Skeletal muscle satellite cell (primary cell): Measurements from ENCODE around the gene MAP7D3.
"Not testable (repeated sequence)": the region's sequence is repeated elsewhere in the genome, so short reads cannot be mapped to it uniquely, and the experiment has no call there.

ENCODE experiments used
- H3K27me3 ChIP-seq: 2 replicates; pipeline ENCODE4 v1.7.0; 2013; ENCODE audit warnings: low read length; ENCODE audit not compliant: control insufficient read depth, insufficient read depth
- H3K36me3 ChIP-seq: 2 replicates; pipeline ENCODE4 v1.7.0; 2013; ENCODE audit warnings: mild to moderate bottlenecking, control low read depth, low read length; ENCODE audit not compliant: insufficient read depth
- H3K4me1 ChIP-seq: 2 replicates; pipeline ENCODE4 v1.7.0; 2013; ENCODE audit warnings: low read length; ENCODE audit not compliant: control insufficient read depth, insufficient read depth
- H3K4me2 ChIP-seq: 2 replicates; pipeline ENCODE4 v1.7.0; 2013; ENCODE audit warnings: mild to moderate bottlenecking, low read length
- H3K4me3 ChIP-seq: 2 replicates; pipeline ENCODE4 v1.7.0; 2013; ENCODE audit warnings: low read length
- H3K9ac ChIP-seq: 2 replicates; pipeline ENCODE4 v1.7.0; 2013; ENCODE audit warnings: mild to moderate bottlenecking, low read depth, low read length, moderate library complexity
- H3K9me3 ChIP-seq: replicated peaks from 2 replicates; pipeline ENCODE4 v1.7.0; 2013; ENCODE audit warnings: mild to moderate bottlenecking, control low read depth, low read length

Gene MAP7D3

DNA sequence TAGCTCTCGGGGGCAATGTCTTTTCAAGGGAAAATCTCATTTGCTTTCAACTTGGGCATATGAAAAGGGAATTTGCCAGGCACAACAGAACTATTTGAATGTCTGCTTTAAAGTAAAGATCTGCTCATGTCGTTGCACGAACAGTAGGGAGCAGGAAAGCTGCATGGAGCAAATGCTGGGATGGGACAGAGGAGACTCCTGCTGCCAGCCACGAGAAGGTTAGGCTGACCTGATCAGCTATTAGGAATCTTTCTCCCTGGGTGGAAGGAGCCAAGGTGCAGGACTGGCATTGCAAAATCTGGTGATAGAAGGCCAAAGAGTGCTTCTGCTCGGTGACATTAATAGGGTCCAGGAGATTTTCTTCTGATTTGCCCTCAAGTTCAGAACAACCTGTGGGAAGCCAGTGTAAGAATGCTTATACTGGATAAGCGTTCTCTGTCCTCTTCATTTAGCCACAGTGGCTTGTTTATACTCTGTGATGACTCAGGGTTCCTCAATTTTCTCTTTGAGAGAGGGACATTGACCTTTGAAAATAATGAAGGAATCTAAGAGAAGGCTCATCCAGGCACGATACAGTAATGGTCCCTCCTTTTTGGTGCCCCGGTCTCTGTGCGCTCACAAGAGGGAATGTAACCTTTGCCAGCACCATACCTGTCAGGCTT is 80.9 kb downstream of the MAP7D3 start:
- peaks cover 31% of the 10 kb centered on the region for H3K4me1 ChIP-seq
- peak overlapping the region; percentile 72 for H3K4me2 ChIP-seq
- no peaks in the 10 kb centered on the region for H3K36me3 ChIP-seq
- H3K9ac ChIP-seq = peak overlapping the region; percentile 72
- no peaks in the 10 kb centered on the region for H3K27me3 ChIP-seq
- no peaks in the 10 kb centered on the region for H3K9me3 ChIP-seq
- H3K4me3 ChIP-seq = peak overlapping the region; percentile 16

DNA sequence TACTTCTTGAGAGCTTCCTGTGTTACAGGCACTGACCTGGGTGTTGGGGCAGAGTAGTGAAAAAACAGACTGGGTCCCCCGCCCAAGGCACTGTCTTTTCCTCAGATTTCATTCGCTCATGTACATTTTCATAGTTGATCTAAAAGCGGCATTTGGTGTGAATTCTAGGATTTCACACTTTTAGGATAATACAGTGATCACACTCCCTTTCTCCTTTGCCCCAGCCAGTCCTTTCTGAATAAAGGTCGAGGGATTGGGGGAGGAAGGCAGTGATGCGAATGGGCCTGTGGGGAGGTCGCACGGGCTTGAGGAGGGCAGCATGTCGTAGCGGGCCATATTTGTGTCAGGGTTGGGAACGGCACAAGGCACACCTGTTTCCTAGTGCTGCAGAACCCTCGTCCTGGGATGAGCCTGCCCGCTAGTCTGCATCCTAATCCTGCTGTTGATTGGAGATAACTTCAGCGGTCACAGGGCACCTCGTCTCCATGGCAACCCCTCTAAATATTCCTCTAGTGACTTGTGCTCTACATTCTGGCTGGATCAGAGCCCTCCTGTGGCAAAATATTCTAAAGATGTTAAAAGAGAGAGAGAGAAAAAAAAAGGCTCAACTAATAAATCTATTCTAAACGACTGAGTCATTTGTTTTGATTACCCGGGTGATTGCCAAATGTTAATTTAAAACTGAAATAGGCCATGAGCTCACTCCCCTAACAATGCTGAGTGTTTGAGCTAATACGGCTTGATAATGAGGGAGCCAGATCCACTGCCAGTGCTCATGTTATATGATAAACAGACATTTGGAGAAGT is 82.1 kb downstream of the MAP7D3 start:
- Histone ChIP-seq H3K9ac (peak overlapping the region; percentile 72), H3K4me1 (peaks cover 26% of the 10 kb centered on the region), H3K4me2 (peak overlapping the region; percentile 72), H3K9me3 (no peaks in the 10 kb centered on the region), H3K36me3 (no peaks in the 10 kb centered on the region), H3K27me3 (no peaks in the 10 kb centered on the region), H3K4me3 (no peak overlapping the region)

DNA sequence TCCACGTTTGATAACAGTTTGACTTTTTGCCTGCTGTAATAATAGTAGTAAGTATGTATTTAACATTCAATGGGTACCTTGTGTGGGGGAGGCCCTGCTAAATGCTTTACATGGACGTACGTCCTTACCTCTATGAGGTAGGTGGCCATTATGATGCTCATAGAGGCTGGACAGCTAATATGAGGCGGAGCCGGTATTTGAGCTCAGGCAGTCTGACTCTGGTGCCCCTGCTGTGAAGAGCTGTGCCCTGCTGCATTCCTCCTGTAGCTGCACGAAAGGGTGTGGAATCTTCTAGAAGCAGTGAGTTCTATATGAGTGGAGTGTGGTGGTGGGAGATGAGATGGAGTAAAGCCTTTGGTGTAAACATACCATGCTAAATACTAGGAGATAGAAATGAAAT is 83.2 kb downstream of the MAP7D3 start:
- not testable (repeated sequence) for H3K4me2 ChIP-seq, H3K27me3 ChIP-seq, H3K36me3 ChIP-seq, H3K4me3 ChIP-seq, H3K9ac ChIP-seq, H3K9me3 ChIP-seq
- H3K4me1 ChIP-seq = peaks cover 26% of the 10 kb centered on the region

DNA sequence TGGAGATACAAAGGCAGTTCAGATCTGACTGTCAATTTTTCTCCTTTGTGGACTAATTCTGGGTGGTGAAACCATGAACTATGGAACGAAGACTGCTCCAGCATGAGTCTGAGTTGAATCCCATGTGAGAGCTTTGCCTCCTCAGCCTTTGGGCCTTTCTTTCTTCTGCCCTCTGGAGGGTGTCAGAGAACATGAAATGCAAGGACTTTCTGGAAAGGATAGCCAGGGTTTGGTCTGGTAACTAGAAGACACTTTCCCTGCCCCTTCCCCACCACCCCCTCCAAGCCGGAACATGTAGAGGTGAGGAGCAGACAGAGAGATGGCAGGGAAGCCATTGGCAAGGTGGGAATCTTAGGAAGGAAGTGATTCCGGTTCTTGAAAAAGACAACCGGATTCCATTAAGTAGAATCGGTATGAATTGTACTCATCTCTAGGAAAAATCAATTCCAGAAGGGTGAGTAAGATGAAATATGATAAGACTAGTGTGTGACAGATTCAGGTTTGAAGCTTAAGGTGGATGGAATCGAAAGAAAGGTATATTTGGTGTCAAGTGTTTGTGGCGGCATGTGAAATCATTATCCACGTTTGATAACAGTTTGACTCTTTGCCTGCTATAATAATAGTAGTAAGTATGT is 84.9 kb downstream of the MAP7D3 start:
- Histone ChIP-seq H3K4me3 (no peak overlapping the region), H3K9ac (no peak overlapping the region), H3K4me1 (peaks cover 26% of the 10 kb centered on the region), H3K9me3 (no peaks in the 10 kb centered on the region), H3K27me3 (no peaks in the 10 kb centered on the region), H3K36me3 (no peaks in the 10 kb centered on the region), H3K4me2 (no peak overlapping the region)

DNA sequence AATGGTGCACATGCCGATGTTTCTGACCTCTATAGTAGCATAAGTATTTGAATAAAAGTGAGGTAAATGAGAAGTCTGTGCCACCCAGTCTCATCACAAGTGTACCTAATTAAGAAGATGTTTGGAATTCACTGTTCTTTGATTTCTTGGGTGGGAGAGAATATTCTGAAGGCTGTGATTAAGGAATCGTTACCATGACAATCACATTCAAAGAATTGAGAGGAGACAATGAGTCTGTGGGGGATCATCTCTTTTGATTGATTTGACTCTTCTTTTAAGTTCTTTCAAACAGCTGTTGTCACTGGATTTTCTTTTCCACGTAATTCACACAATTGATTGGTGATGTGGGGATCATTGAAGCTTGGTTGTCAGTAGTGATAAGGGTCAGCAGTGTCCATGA is 85.8 kb downstream of the MAP7D3 start:
- Histone ChIP-seq H3K4me3 (no peak overlapping the region), H3K9ac (no peak overlapping the region), H3K27me3 (no peaks in the 10 kb centered on the region), H3K4me2 (no peak overlapping the region), H3K36me3 (no peaks in the 10 kb centered on the region), H3K4me1 (peaks cover 17% of the 10 kb centered on the region), H3K9me3 (no peaks in the 10 kb centered on the region)

DNA sequence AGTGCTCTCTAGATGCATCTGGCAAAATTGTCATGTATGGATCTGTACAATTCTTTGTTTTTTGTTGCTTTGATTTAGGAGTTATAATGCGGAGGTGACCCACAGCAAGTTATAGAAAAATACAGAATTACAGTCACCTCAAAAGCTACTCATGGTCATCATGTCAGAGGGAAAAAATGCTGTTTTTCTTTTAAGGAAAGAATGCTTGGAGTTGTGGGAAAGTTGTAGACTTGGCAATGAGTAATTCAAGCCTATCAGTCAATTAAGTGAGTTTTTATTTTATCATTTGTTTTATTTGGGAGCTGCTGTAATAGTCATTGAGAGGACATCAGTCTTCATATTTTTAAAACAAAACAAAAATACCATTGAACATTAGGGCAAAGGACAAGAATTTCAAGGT is 87.5 kb downstream of the MAP7D3 start:
- no peak overlapping the region for H3K9ac ChIP-seq
- H3K36me3 ChIP-seq = no peaks in the 10 kb centered on the region

More for the DNA sequence above, 87.5 kb downstream of the MAP7D3 start:
- Histone ChIP-seq H3K4me1 (peaks cover 3% of the 10 kb centered on the region), H3K9me3 (no peaks in the 10 kb centered on the region), H3K4me3 (no peak overlapping the region), H3K27me3 (no peaks in the 10 kb centered on the region), H3K4me2 (no peak overlapping the region)
